K562 (cell line): Measurements from ENCODE around the gene RYK.

Experiments
- CTCF ChIP-seq, 3 experiments: IDR thresholded peaks in 2 of 3; conservative IDR thresholded peaks in 1 of 3; 2 replicates each; pipeline ENCODE4 v1.5.1; 2011 to 2012; ENCODE audit warnings: low read length in 3 of 3, mild to moderate bottlenecking in 3 of 3, control low read depth in 2 of 3, improper control_type of control experiment in 1 of 3, inconsistent platforms in 1 of 3, low read depth in 1 of 3, mixed read lengths in 1 of 3, moderate library complexity in 1 of 3; ENCODE audit not compliant: insufficient read depth in 2 of 3
- ELF4 ChIP-seq: fragments of 450-650 bp; formaldehyde crosslinking; IDR thresholded peaks from 2 replicates; pipeline ENCODE4 v1.4.0; 2022; ENCODE audit warnings: missing genetic modification characterization
- SIN3A ChIP-seq, 2 experiments: fragments of 150-350 bp in 1 of 2; IDR thresholded peaks; 2 replicates each; pipeline ENCODE4 v1.6.1; 2011 to 2016; ENCODE audit warnings: borderline replicate concordance in 2 of 2, low read depth in 2 of 2, low read length in 2 of 2, mild to moderate bottlenecking in 2 of 2, moderate library complexity in 2 of 2; ENCODE audit not compliant: control insufficient read depth in 1 of 2

- TF ChIP-seq SIN3A (IDR thresholded peaks at IDR 0.05; ENCODE audit: borderline replicate concordance in 2 of 2, control insufficient read depth in 1 of 2, low read depth in 2 of 2, low read length in 2 of 2) = no peak
- no peak for TF ChIP-seq CTCF (IDR thresholded peaks at IDR 0.05 in 2 of 3, conservative IDR thresholded peaks at IDR 0.05 in 1 of 3; ENCODE audit: insufficient read depth in 2 of 3, low read depth in 1 of 3, low read length in 3 of 3)
- no peak for TF ChIP-seq ELF4 (CRISPR knock-in tag)
Measured at GRCh38 chr3:134236505-134237170, 14.0 kb downstream of the RYK start.
